Liver (tissue), 9 donors: ENCODE results near the gene PCDHB15. TPM values are rescaled to one million over a fixed set of nuclear protein-coding genes. Genes with fewer than 3 reads are reported as not detected.
A peak's percentile ranks its signal among the peaks of the same experiment; 100 is the strongest.

ENCODE experiments used
- DNase-seq: peaks from one replicate; pipeline ENCODE4 v3.0.0-alpha.2; 2017; ENCODE audit warnings: low spot score
- H3K27ac ChIP-seq, 2 donors: one replicate each; pipeline ENCODE4 v1.7.0; 2013; ENCODE audit warnings: inconsistent platforms in 2 of 2, low read length in 2 of 2, control low read depth in 1 of 2, low read depth in 1 of 2, mild to moderate bottlenecking in 1 of 2
- H3K27me3 ChIP-seq, 4 donors: one replicate each; pipeline versions ENCODE4 v1.6.1 to v1.7.0; 2013; ENCODE audit warnings: low read length in 3 of 4, inconsistent platforms in 1 of 4, mild to moderate bottlenecking in 1 of 4, moderate library complexity in 1 of 4; ENCODE audit not compliant: control insufficient read depth in 4 of 4, insufficient read depth in 4 of 4
- H3K36me3 ChIP-seq, 4 donors: one replicate each; pipeline versions ENCODE4 v1.6.1 to v1.7.0; 2013; ENCODE audit warnings: low read length in 3 of 4, mild to moderate bottlenecking in 3 of 4, low read depth in 1 of 4, moderate library complexity in 1 of 4; ENCODE audit not compliant: control insufficient read depth in 4 of 4, insufficient read depth in 3 of 4
- H3K4me1 ChIP-seq, 4 donors: one replicate each; pipeline versions ENCODE4 v1.6.1 to v1.7.0; 2013; ENCODE audit warnings: low read length in 3 of 4, mild to moderate bottlenecking in 3 of 4, moderate library complexity in 1 of 4; ENCODE audit not compliant: control insufficient read depth in 4 of 4, insufficient read depth in 4 of 4
- H3K4me3 ChIP-seq, 3 donors: one replicate each; pipeline versions ENCODE4 v1.6.1 to v1.7.0; 2013; ENCODE audit warnings: low read length in 3 of 3, control low read depth in 1 of 3, low read depth in 1 of 3, mild to moderate bottlenecking in 1 of 3
- H3K9ac ChIP-seq, 2 donors: one replicate each; pipeline ENCODE4 v1.7.0; 2013; ENCODE audit warnings: low read length in 2 of 2, mild to moderate bottlenecking in 2 of 2, moderate library complexity in 2 of 2, control low read depth in 1 of 2, low read depth in 1 of 2
- H3K9me3 ChIP-seq, 4 donors: one replicate each; pipeline versions ENCODE4 v1.6.1 to v1.7.0; 2013; ENCODE audit warnings: low read length in 3 of 4; ENCODE audit not compliant: control insufficient read depth in 4 of 4
- ATF3 ChIP-seq: IDR thresholded peaks from 2 replicates; pipeline ENCODE4 v1.6.1; 2016; ENCODE audit warnings: antibody characterized with exemption
- EGR1 ChIP-seq, 2 donors: IDR thresholded peaks; 2 replicates each; pipeline ENCODE4 v1.6.1; 2016 to 2018; ENCODE audit warnings: antibody characterized with exemption in 2 of 2, low read depth in 2 of 2
- FOXA1 ChIP-seq: IDR thresholded peaks from 2 replicates; pipeline ENCODE4 v1.6.1; 2016; ENCODE audit warnings: antibody characterized with exemption
- FOXA2 ChIP-seq: IDR thresholded peaks from 2 replicates; pipeline ENCODE4 v1.6.1; 2016; ENCODE audit warnings: antibody characterized with exemption
- GABPA ChIP-seq, 2 donors: IDR thresholded peaks in 1 of 2; conservative IDR thresholded peaks in 1 of 2; 2 replicates each; pipeline ENCODE4 v1.6.1; 2016; ENCODE audit warnings: antibody characterized with exemption in 2 of 2, mild to moderate bottlenecking in 1 of 2, moderate library complexity in 1 of 2
- HNF4A ChIP-seq, 2 donors: conservative IDR thresholded peaks; 2 replicates each; pipeline ENCODE4 v1.6.1; 2016; ENCODE audit warnings: antibody characterized with exemption in 2 of 2, mild to moderate bottlenecking in 2 of 2
- HNF4G ChIP-seq: IDR thresholded peaks from 2 replicates; pipeline ENCODE4 v1.6.1; 2016; ENCODE audit warnings: antibody characterized with exemption
- JUND ChIP-seq, 2 donors: IDR thresholded peaks; 2 replicates each; pipeline ENCODE4 v1.6.1; 2016; ENCODE audit warnings: antibody characterized with exemption in 2 of 2
- MAX ChIP-seq: IDR thresholded peaks from 2 replicates; pipeline ENCODE4 v1.6.1; 2016; ENCODE audit warnings: antibody characterized with exemption
- NR2F2 ChIP-seq: IDR thresholded peaks from 2 replicates; pipeline ENCODE4 v1.6.1; 2016; ENCODE audit warnings: antibody characterized with exemption
- RAD21 ChIP-seq, 2 donors: IDR thresholded peaks; 2 replicates each; pipeline ENCODE4 v1.6.1; 2016; ENCODE audit warnings: antibody characterized with exemption in 2 of 2, mild to moderate bottlenecking in 2 of 2
- REST ChIP-seq: IDR thresholded peaks from 2 replicates; pipeline ENCODE4 v1.6.1; 2016; ENCODE audit warnings: antibody characterized with exemption, mild to moderate bottlenecking
- TAF1 ChIP-seq: conservative IDR thresholded peaks from 2 replicates; pipeline ENCODE4 v1.6.1; 2016; ENCODE audit warnings: antibody characterized with exemption, mild to moderate bottlenecking
- YY1 ChIP-seq: IDR thresholded peaks from 2 replicates; pipeline ENCODE4 v1.6.1; 2016; ENCODE audit warnings: antibody characterized with exemption, mild to moderate bottlenecking
- WGBS: extraction: QIAGEN DNeasy Blood & Tissue Kit; methylation state at CpG from one replicate; pipeline ENCODE4 v1.1.7; 2013; 5-methylcytosine and 5-hydroxymethylcytosine counted together
- polyA plus RNA-seq, 2 donors: library from polyadenylated mRNA; stranded (reverse) in 1 of 2; unstranded in 1 of 2; fragments of 200-250 nt in 1 of 2; fragments of >200 nt in 1 of 2; fragmentation: Nextera tagmentation in 1 of 2; extraction: Ambion mirVana in 1 of 2; gene quantifications; one replicate each; pipeline versions ENCODE4 v1.2.1 to v1.2.3, GENCODE V29; 2013 to 2015
- total RNA-seq, 2 donors: library from RNA; depleted of rRNA; stranded (reverse); fragments of >200 nt; gene quantifications; one replicate each; pipeline ENCODE4 v1.2.3, GENCODE V29; 2014
- TF ChIP-seq, protein P1 (sequence below): IDR thresholded peaks from 2 replicates; pipeline ENCODE4 v1.6.1; 2016; ENCODE audit warnings: antibody characterized with exemption
- donor health status: healthy.
- donor health status: healthy.
- donor health status: healthy.
- donor health status: healthy.
- donor health status: healthy.

Gene PCDHB15
- total and polyA plus RNA-seq, 4 donors: 0.21 to 0.59 (median 0.40) TPM

DNA sequence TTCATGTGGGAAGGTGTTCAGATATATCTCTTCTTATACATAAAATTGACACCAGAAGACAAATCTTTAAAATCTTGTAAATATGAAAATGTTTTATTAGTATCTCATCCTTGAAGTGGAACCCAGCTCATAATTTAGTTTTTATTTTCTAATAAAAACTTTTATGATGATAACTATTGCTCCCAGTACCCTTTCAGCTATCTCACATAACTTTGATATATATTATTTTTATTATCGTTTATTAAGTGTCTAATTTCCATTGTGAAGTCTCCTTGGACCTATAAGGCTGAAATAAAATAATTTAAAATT, 16.0 kb downstream of the PCDHB15 start (continued):
- no peak for TF ChIP-seq HNF4A (conservative IDR thresholded peaks at IDR 0.05)

DNA sequence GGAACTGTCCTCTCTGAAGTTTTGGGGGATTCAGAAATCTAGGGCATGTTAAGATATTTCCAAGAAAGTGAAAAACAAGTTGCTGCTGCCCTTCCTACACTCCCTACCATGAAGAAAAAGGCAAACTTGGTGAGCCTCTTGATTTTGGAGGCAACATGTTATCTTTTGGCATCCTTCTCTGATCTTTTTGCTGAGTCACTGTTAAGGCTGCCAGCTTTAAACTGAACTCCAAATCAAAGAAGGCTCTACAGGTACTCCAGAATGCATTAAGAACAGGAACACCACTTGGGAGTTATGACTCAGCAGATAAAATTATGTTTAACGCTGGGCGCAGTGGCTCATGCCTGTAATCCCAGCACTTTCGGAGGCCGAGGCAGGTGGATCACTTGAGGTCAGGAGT, 24.0 kb downstream of the PCDHB15 start:
- Histone ChIP-seq H3K4me1 (no peaks in the 10 kb centered on the region), H3K27ac (no peak overlapping the region), H3K4me3 (peak overlapping the region in 2 of 3 donors; percentile 20 to 46), H3K36me3 (peaks cover 0 to 2% (median under 1%) of the 10 kb centered on the region in 4 donors), H3K9me3 (peaks cover 52 to 91% (median 76%) of the 10 kb centered on the region in 4 donors), H3K27me3 (no peaks in the 10 kb centered on the region), H3K9ac (no peak overlapping the region)
- TF ChIP-seq FOXA2 (no peak), YY1 (no peak), TAF1 (no peak), HNF4G (no peak), RAD21 (IDR thresholded peaks at IDR 0.05) (no peak), NR2F2 (no peak), FOXA1 (no peak), EGR1 (IDR thresholded peaks at IDR 0.05; ENCODE audit: low read depth in 2 of 2) (no peak), MAX (no peak), JUND (IDR thresholded peaks at IDR 0.05) (no peak), HNF4A (conservative IDR thresholded peaks at IDR 0.05) (no peak), REST (no peak), GABPA (IDR thresholded peaks at IDR 0.05 in 1 of 2, conservative IDR thresholded peaks at IDR 0.05 in 1 of 2) (no peak)
- TF ChIP-seq, protein P1, sequence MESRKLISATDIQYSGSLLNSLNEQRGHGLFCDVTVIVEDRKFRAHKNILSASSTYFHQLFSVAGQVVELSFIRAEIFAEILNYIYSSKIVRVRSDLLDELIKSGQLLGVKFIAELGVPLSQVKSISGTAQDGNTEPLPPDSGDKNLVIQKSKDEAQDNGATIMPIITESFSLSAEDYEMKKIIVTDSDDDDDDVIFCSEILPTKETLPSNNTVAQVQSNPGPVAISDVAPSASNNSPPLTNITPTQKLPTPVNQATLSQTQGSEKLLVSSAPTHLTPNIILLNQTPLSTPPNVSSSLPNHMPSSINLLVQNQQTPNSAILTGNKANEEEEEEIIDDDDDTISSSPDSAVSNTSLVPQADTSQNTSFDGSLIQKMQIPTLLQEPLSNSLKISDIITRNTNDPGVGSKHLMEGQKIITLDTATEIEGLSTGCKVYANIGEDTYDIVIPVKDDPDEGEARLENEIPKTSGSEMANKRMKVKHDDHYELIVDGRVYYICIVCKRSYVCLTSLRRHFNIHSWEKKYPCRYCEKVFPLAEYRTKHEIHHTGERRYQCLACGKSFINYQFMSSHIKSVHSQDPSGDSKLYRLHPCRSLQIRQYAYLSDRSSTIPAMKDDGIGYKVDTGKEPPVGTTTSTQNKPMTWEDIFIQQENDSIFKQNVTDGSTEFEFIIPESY: no peak
- DNase-seq: no peak
- 96% methylated on average over 4 of the region's 4 CpGs for WGBS

DNA sequence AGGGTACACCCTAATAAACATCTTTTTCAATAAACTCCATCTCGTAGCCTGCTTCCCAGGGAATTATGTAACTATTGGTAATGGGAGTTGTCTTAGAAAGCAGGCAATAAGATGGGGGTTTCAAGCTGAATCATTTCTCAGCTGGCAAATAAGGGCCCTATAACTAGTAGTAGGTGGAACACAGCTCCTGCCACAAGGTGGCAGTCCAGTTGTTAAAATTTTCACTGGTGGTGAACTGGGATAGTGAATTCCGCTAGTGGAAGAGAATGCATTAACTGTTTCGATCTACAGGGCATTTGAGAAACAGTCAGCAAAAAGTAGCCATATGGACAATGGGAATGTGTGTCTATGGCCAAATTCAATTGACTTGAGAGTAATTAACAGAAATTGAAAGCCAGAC, 27.7 kb downstream of the PCDHB15 start:
- H3K36me3 ChIP-seq: peaks cover 0 to 1% (median 0%) of the 10 kb centered on the region in 4 donors
- TF ChIP-seq MAX (no peak), ATF3 (no peak), HNF4A (conservative IDR thresholded peaks at IDR 0.05) (no peak), RAD21 (IDR thresholded peaks at IDR 0.05) (no peak), FOXA2 (no peak)
- TF ChIP-seq, protein P1: no peak
- no peak overlapping the region for H3K9ac ChIP-seq
- no peak for DNase-seq
- peak overlapping the region in 1 of 3 donors; percentile 36 for H3K4me3 ChIP-seq
- peaks cover 49 to 78% (median 66%) of the 10 kb centered on the region in 4 donors for H3K9me3 ChIP-seq
- WGBS: 69% methylated on average over 3 of the region's 3 CpGs
- H3K27me3 ChIP-seq: no peaks in the 10 kb centered on the region
- H3K27ac ChIP-seq: no peak overlapping the region
- H3K4me1 ChIP-seq: no peaks in the 10 kb centered on the region
